Lung (tissue), 12 donors: ENCODE measurements around the gene ZNF853. TPM values are rescaled to one million over a fixed set of nuclear protein-coding genes. Genes with fewer than 3 reads are reported as not detected.
"Not testable (repeated sequence)": the region's sequence is repeated elsewhere in the genome, so short reads cannot be mapped to it uniquely, and the experiment has no call there.

Source experiments
- ATAC-seq: fragments of 200-7000 bp; cut with Tn5 transposase; one replicate; pipeline ENCODE4 v1.9.1; 2020; ENCODE audit warnings: moderate number of reproducible peaks; ENCODE audit not compliant: insufficient read depth, low FRiP score
- DNase-seq, 3 donors: peaks; one replicate each; pipeline ENCODE4 v3.0.0-alpha.2; 2013 to 2017
- H3K27ac ChIP-seq, 2 donors: one replicate each; pipeline ENCODE4 v1.5.1; 2013; ENCODE audit warnings: mild to moderate bottlenecking in 2 of 2, moderate library complexity in 2 of 2, control low read depth in 1 of 2, inconsistent platforms in 1 of 2, low read depth in 1 of 2, low read length in 1 of 2
- H3K27me3 ChIP-seq, 3 donors: one replicate each; pipeline ENCODE4 v1.5.1; 2013; ENCODE audit warnings: low read length in 2 of 3; ENCODE audit not compliant: control insufficient read depth in 3 of 3, insufficient read depth in 3 of 3
- H3K36me3 ChIP-seq, 4 donors: one replicate each; pipeline ENCODE4 v1.5.1; 2013; ENCODE audit warnings: low read length in 4 of 4, mild to moderate bottlenecking in 1 of 4, moderate library complexity in 1 of 4; ENCODE audit not compliant: control insufficient read depth in 4 of 4, insufficient read depth in 4 of 4
- H3K4me1 ChIP-seq, 5 donors: one replicate each; pipeline ENCODE4 v1.5.1; 2013; ENCODE audit warnings: low read length in 5 of 5, mild to moderate bottlenecking in 2 of 5, moderate library complexity in 1 of 5; ENCODE audit not compliant: control insufficient read depth in 5 of 5, insufficient read depth in 5 of 5
- H3K4me3 ChIP-seq: one replicate; pipeline ENCODE4 v1.5.1; 2013; ENCODE audit warnings: mild to moderate bottlenecking, control low read depth, moderate library complexity
- H3K9ac ChIP-seq, 2 donors: one replicate each; pipeline ENCODE4 v1.5.1; 2013; ENCODE audit warnings: low read length in 2 of 2, control low read depth in 1 of 2; ENCODE audit not compliant: insufficient read depth in 1 of 2
- H3K9me3 ChIP-seq, 4 donors: one replicate each; pipeline ENCODE4 v1.5.1; 2013; ENCODE audit warnings: low read length in 3 of 4, mild to moderate bottlenecking in 1 of 4, moderate library complexity in 1 of 4; ENCODE audit not compliant: control insufficient read depth in 4 of 4, insufficient read depth in 3 of 4
- WGBS, 2 donors: extraction: QIAGEN DNeasy Blood & Tissue Kit; methylation state at CpG; one replicate each; pipeline ENCODE4 v1.1.7; 2013; 5-methylcytosine and 5-hydroxymethylcytosine counted together
- polyA plus RNA-seq, 2 donors: library from polyadenylated mRNA; stranded (reverse); fragments of 200-250 nt; gene quantifications; one replicate each; pipeline ENCODE4 v1.2.1, GENCODE V29; 2013
- total RNA-seq, 2 donors: library from RNA; depleted of rRNA in 1 of 2; stranded (reverse); fragments of >200 nt in 1 of 2; gene quantifications; one replicate each; pipeline ENCODE4 v1.2.1, GENCODE V29; 2014 to 2021
- TF ChIP-seq, protein P1 (sequence below): IDR thresholded peaks from 2 replicates; pipeline ENCODE4 v1.5.1; 2012; ENCODE audit warnings: mild to moderate bottlenecking; ENCODE audit errors: control extremely low read depth, extremely low read depth
- donor health status: control.
- donor health status: control.
- donor health status: Bipolar disorder and iron deficiency.
- donor health status: healthy.
- donor health status: DM: yes; HTN: yes; CAD: no.

The ZNF853 gene
- total and polyA plus RNA-seq, 4 donors: 1.4 to 7.6 (median 3.8) TPM

GRCh38 chr7:6571160-6571779 is 44.1 kb upstream of the ZNF853 start:
- no peak for DNase-seq
- Histone ChIP-seq H3K27me3 (no peaks in the 10 kb centered on the region), H3K27ac (no peak overlapping the region), H3K4me3 (no peak overlapping the region), H3K9me3 (no peaks in the 10 kb centered on the region), H3K4me1 (no peaks in the 10 kb centered on the region), H3K36me3 (no peaks in the 10 kb centered on the region), H3K9ac (no peak overlapping the region)
- TF ChIP-seq, protein P1, sequence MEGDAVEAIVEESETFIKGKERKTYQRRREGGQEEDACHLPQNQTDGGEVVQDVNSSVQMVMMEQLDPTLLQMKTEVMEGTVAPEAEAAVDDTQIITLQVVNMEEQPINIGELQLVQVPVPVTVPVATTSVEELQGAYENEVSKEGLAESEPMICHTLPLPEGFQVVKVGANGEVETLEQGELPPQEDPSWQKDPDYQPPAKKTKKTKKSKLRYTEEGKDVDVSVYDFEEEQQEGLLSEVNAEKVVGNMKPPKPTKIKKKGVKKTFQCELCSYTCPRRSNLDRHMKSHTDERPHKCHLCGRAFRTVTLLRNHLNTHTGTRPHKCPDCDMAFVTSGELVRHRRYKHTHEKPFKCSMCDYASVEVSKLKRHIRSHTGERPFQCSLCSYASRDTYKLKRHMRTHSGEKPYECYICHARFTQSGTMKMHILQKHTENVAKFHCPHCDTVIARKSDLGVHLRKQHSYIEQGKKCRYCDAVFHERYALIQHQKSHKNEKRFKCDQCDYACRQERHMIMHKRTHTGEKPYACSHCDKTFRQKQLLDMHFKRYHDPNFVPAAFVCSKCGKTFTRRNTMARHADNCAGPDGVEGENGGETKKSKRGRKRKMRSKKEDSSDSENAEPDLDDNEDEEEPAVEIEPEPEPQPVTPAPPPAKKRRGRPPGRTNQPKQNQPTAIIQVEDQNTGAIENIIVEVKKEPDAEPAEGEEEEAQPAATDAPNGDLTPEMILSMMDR: no peak
- no peak for ATAC-seq
- WGBS, 2 donors: 70 to 81% methylated on average over 7 of the region's 7 CpGs

GRCh38 chr7:6575281-6576023 is 40.0 kb upstream of the ZNF853 start:
- Histone ChIP-seq H3K27ac (no peak overlapping the region), H3K9ac (no peak overlapping the region), H3K27me3 (no peaks in the 10 kb centered on the region), H3K9me3 (no peaks in the 10 kb centered on the region), H3K36me3 (peaks cover 0 to 2% (median under 1%) of the 10 kb centered on the region in 4 donors), H3K4me1 (peaks cover 0 to 6% (median 0%) of the 10 kb centered on the region in 5 donors), H3K4me3 (no peak overlapping the region)
- TF ChIP-seq, protein P1: no peak
- 80 to 87% methylated on average over 9 of the region's 9 CpGs for WGBS, 2 donors
- DNase-seq (no peak), ATAC-seq (no peak)

DNA sequence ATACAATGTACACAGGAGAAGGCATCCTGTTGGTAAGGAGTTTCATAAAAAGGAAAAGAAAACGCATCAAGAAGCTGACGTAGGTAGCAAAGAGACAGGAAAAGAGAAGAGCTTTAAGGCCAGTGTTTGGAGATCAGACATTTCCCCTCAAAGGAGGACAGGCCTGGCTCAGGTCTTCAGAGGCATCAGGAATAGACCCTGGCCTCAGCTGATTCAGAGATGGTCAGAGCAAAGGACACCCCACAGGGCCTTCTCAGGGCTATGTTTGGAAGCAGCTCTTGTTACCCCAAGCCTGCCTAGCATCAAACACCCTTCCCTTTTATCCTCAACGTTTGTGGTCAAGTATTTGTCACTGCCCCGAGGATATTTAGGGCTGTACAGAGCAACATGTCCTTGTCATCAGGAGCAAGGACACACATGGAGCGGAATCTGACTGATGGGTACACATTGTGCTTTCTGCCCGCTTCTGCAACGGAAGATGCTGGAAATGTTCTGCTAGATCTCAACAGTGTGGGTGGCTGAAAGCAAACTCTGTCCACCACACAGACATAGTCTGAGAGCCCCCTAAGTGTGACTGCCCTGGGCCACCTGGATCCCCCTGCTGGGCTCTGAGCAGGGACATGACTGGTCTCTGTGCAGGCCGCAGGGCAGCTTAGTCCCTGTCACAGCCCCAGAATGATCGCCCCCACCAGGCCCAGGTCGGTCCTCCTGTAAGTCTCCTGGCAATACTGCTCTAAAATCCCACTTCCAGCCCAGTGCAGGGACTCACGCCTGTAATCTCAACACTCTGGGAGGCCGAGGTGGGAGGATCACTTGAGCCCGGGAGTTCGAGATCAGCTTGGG is 39.2 kb upstream of the ZNF853 start:
- TF ChIP-seq, protein P1: no peak
- no peak for DNase-seq
- no peak for ATAC-seq
- peaks cover 0 to 8% (median 4%) of the 10 kb centered on the region in 4 donors for H3K36me3 ChIP-seq
- H3K9ac ChIP-seq: no peak overlapping the region
- no peak overlapping the region for H3K4me3 ChIP-seq
- 69 to 73% methylated on average over 14 of the region's 14 CpGs for WGBS, 2 donors
- no peaks in the 10 kb centered on the region for H3K27me3 ChIP-seq
- no peak overlapping the region for H3K27ac ChIP-seq
- no peaks in the 10 kb centered on the region for H3K9me3 ChIP-seq
- H3K4me1 ChIP-seq: peaks cover 0 to 6% (median 0%) of the 10 kb centered on the region in 5 donors

DNA sequence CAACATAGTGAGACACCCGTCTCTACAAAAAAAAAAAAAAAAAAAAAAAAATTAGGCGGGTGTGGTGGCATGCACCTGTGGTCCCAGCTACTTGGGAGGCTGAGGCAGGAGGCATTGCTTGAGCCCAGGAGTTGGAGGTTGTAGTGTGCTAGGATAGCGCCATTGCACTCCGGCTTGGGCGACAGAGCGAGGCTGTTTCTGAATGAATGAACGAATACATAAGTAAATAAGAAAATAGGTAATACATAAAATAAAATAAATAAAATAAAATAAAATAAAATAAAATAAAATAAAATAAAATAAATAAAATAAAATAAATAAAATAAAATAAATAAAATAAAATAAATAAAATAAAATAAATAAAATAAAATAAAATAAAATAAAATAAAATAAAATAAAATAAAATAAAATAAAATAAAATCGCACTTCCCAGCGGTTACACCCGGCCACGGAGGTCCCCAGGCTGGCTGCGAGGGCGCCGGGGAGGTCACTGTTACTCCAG is 38.5 kb upstream of the ZNF853 start:
- H3K27me3 ChIP-seq, H3K9ac ChIP-seq, H3K4me1 ChIP-seq, H3K9me3 ChIP-seq, ATAC-seq, H3K36me3 ChIP-seq: not testable (repeated sequence)
- Histone ChIP-seq H3K4me3 (peak overlapping the region; percentile 81), H3K27ac (peak overlapping the region; percentile 50 to 98)
- 8 to 9% methylated on average over 14 of the region's 14 CpGs for WGBS, 2 donors
- DNase-seq: peak in 1 of 3 donors; percentile 27
